Panc1 (cell line): ENCODE results near the gene ART1. TPM values are rescaled to one million over a fixed set of nuclear protein-coding genes. Genes with fewer than 3 reads are reported as not detected.

Experiments
- ATAC-seq: fragments of 200-7000 bp; cut with Tn5 transposase; 2 replicates; pipeline ENCODE4 v1.9.1; 2020; ENCODE audit warnings: mild to moderate bottlenecking, moderate library complexity
- BruUV-seq: library from RNA; stranded (reverse); fragments of 400-500 nt; replicated peaks from 2 replicates; lab custom pipeline; 2021; lab: Mats Ljungman, UMichigan
- CTCF ChIA-PET: fragments of 300-600 bp; sonication (Branson Sonifier 250); formaldehyde crosslinking; loops from one replicate; lab custom pipeline; 2022; ENCODE audit warnings: antibody characterized with exemption; lab: Charles Lee
- POLR2A ChIA-PET: fragments of 300-600 bp; sonication (Branson Sonifier 250); formaldehyde crosslinking; loops from one replicate; lab custom pipeline; 2022; ENCODE audit warnings: antibody characterized with exemption; lab: Charles Lee
- DNase-seq: peaks from one replicate; pipeline ENCODE4 v3.0.0-alpha.2; 2010; ENCODE audit warnings: low read depth, low spot score
- H3K27ac ChIP-seq: 2 replicates; pipeline ENCODE4 v1.5.1; 2011; ENCODE audit warnings: mild to moderate bottlenecking, low read length, inconsistent platforms
- H3K27me3 ChIP-seq: fragments of 200-500 bp; sonication (Bioruptor generic); 2 replicates; pipeline ENCODE4 v1.6.0; 2014; ENCODE audit warnings: low read length, inconsistent platforms; ENCODE audit not compliant: control insufficient read depth, insufficient read depth
- H3K36me3 ChIP-seq: fragments of 200-500 bp; sonication (Bioruptor generic); 2 replicates; pipeline ENCODE4 v1.5.1; 2014; ENCODE audit warnings: inconsistent platforms, mild to moderate bottlenecking, low read length, moderate library complexity; ENCODE audit not compliant: control insufficient read depth, insufficient read depth
- H3K4me1 ChIP-seq: 2 replicates; pipeline ENCODE4 v1.5.1; 2011; ENCODE audit warnings: inconsistent platforms, mild to moderate bottlenecking, low read length, moderate library complexity; ENCODE audit not compliant: control insufficient read depth, insufficient read depth
- H3K4me3 ChIP-seq, 2 experiments: 2 replicates each; pipeline ENCODE4 v1.5.1; 2011 to 2012; ENCODE audit warnings: low read depth in 2 of 2, low read length in 2 of 2, mild to moderate bottlenecking in 2 of 2, inconsistent platforms in 1 of 2, moderate library complexity in 1 of 2
- H3K9me3 ChIP-seq: fragments of 200-500 bp; sonication (Bioruptor generic); 2 replicates; pipeline ENCODE4 v1.5.1; 2014; ENCODE audit warnings: low read depth, mild to moderate bottlenecking, inconsistent platforms, low read length, moderate library complexity; ENCODE audit not compliant: control insufficient read depth, insufficient read depth
- POLR2AphosphoS5 ChIP-seq: IDR thresholded peaks from 2 replicates; pipeline ENCODE4 v1.6.1; 2012; ENCODE audit warnings: mild to moderate bottlenecking, low read depth, low read length, moderate library complexity
- SIN3A ChIP-seq: IDR thresholded peaks from 2 replicates; pipeline ENCODE4 v1.6.1; 2012; ENCODE audit warnings: low read depth, mild to moderate bottlenecking, low read length, moderate library complexity, borderline replicate concordance; ENCODE audit not compliant: insufficient read depth
- TCF7L2 ChIP-seq: IDR thresholded peaks from 2 replicates; pipeline ENCODE4 v1.6.1; 2011; ENCODE audit warnings: mild to moderate bottlenecking, low read depth, low read length, inconsistent platforms
- in situ Hi-C: cut with HindIII; loops from 2 replicates; pipeline ENCODE4 v1.10.0; 2016; ENCODE audit warnings: low sequenced_read_pairs, low pct_unique_long_range_greater_than_20kb
- intact Hi-C: fragments of 100-400 bp; cut with micrococcal nuclease; formaldehyde crosslinking; loops from one replicate; pipeline ENCODE4 v1.10.0; 2022; ENCODE audit not compliant: unreplicated experiment
- total RNA-seq: library from RNA; stranded (reverse); gene quantifications from one replicate; pipeline ENCODE4 v1.2.1, GENCODE V29; 2021; ENCODE audit not compliant: unreplicated experiment
- TF ChIP-seq, protein P1 (sequence below): fragments of 450-650 bp; IDR thresholded peaks from 2 replicates; pipeline ENCODE4 v1.5.1; 2017; ENCODE audit warnings: mild to moderate bottlenecking
- TF ChIP-seq, protein P2 (sequence below), 2 experiments: IDR thresholded peaks; 2 replicates each; pipeline ENCODE4 v1.6.1; 2011 to 2012; ENCODE audit warnings: low read depth in 2 of 2, control low read depth in 1 of 2, low read length in 1 of 2, mild to moderate bottlenecking in 1 of 2, moderate library complexity in 1 of 2; ENCODE audit not compliant: insufficient read depth in 1 of 2

ART1 gene
- total RNA-seq, 1 experiment from 2014 or later: not detected

DNA sequence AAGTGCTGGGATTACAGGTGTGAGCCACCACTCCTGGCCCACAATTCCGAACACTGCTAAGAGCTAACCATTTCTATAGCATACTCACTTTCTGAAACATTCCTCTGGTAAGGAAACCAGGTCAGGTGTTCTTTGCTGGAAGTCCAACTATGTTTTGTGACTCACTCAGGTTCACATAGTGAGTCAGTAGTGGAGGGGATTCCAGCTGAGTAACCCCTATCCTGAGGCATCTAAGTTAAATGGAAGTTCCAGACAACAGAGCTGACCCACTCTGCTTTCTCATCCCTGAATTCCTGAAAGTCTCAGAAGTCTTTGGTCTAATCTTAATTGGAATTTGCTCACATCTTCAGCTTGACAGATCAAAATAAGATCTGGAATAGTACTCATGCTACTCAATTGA, 29.3 kb downstream of the ART1 start:
- BruUV-seq: no TSS peak
- Histone ChIP-seq H3K4me1 (no peaks in the 10 kb centered on the region), H3K36me3 (peaks cover 47% of the 10 kb centered on the region), H3K9me3 (no peaks in the 10 kb centered on the region), H3K27me3 (no peaks in the 10 kb centered on the region), H3K4me3 (no peak overlapping the region), H3K27ac (no peak overlapping the region)
- ChIA-PET CTCF (no interaction called here), POLR2A (no interaction called here)
- in situ Hi-C loops: no loop called here
- peak; percentile 65 for ATAC-seq
- TF ChIP-seq TCF7L2 (no peak), SIN3A (no peak), POLR2AphosphoS5 (no peak)
- TF ChIP-seq, protein P1, sequence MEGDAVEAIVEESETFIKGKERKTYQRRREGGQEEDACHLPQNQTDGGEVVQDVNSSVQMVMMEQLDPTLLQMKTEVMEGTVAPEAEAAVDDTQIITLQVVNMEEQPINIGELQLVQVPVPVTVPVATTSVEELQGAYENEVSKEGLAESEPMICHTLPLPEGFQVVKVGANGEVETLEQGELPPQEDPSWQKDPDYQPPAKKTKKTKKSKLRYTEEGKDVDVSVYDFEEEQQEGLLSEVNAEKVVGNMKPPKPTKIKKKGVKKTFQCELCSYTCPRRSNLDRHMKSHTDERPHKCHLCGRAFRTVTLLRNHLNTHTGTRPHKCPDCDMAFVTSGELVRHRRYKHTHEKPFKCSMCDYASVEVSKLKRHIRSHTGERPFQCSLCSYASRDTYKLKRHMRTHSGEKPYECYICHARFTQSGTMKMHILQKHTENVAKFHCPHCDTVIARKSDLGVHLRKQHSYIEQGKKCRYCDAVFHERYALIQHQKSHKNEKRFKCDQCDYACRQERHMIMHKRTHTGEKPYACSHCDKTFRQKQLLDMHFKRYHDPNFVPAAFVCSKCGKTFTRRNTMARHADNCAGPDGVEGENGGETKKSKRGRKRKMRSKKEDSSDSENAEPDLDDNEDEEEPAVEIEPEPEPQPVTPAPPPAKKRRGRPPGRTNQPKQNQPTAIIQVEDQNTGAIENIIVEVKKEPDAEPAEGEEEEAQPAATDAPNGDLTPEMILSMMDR: no peak
- TF ChIP-seq, protein P2, sequence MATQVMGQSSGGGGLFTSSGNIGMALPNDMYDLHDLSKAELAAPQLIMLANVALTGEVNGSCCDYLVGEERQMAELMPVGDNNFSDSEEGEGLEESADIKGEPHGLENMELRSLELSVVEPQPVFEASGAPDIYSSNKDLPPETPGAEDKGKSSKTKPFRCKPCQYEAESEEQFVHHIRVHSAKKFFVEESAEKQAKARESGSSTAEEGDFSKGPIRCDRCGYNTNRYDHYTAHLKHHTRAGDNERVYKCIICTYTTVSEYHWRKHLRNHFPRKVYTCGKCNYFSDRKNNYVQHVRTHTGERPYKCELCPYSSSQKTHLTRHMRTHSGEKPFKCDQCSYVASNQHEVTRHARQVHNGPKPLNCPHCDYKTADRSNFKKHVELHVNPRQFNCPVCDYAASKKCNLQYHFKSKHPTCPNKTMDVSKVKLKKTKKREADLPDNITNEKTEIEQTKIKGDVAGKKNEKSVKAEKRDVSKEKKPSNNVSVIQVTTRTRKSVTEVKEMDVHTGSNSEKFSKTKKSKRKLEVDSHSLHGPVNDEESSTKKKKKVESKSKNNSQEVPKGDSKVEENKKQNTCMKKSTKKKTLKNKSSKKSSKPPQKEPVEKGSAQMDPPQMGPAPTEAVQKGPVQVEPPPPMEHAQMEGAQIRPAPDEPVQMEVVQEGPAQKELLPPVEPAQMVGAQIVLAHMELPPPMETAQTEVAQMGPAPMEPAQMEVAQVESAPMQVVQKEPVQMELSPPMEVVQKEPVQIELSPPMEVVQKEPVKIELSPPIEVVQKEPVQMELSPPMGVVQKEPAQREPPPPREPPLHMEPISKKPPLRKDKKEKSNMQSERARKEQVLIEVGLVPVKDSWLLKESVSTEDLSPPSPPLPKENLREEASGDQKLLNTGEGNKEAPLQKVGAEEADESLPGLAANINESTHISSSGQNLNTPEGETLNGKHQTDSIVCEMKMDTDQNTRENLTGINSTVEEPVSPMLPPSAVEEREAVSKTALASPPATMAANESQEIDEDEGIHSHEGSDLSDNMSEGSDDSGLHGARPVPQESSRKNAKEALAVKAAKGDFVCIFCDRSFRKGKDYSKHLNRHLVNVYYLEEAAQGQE (IDR thresholded peaks at IDR 0.05; ENCODE audit: insufficient read depth in 1 of 2, low read depth in 2 of 2, low read length in 1 of 2): no peak
- intact Hi-C loops: no loop called here
- peak; percentile 82 for DNase-seq

DNA sequence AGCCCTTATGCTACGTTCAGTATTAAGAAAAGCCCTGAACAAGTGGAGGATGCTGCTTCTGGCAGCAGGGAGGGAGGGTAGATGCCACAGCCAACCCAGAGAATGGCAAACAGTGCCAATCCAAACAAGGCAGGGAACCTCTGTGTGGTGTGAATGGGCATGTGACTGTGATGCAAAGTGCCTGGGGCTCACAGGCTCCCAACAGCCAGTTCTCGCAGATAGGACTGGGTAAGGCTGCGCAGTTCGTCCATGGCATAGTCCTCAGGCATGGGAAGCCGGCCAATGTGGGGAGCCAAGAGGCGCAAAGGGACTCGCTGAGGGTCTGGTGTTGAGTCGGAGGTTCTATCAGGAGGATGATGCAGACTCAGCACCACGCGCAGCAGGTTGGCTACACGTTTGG, 31.0 kb downstream of the ART1 start:
- no TSS peak for BruUV-seq
- Histone ChIP-seq H3K4me3 (no peak overlapping the region), H3K9me3 (no peaks in the 10 kb centered on the region), H3K27ac (no peak overlapping the region), H3K36me3 (peaks cover 61% of the 10 kb centered on the region), H3K27me3 (no peaks in the 10 kb centered on the region), H3K4me1 (no peaks in the 10 kb centered on the region)
- intact Hi-C loops (no loop called here), in situ Hi-C loops (no loop called here)
- TF ChIP-seq POLR2AphosphoS5 (no peak), SIN3A (no peak)
- ATAC-seq: peak; percentile 20; the same call in 1 of the 2 replicates
- no peak for DNase-seq
- ChIA-PET POLR2A (no interaction called here), CTCF (no interaction called here)

DNA sequence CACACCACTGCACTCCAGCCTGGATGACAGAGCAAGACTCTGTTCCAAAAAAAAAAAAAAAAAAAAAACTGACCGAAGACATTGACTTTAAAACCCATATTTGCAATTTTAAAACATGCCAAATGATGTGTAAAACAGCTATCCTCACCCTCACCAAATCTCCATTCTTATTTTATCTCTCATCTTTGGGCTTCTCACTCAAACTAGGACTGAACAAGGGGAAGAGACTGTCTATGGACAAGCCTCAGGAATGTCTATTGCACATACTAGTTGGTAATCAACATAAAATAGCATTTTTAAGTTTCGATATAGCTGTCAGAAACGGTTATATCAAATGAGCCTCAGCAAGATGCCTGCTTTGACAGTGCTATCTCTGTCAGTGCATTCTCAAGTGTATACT, 34.1 kb downstream of the ART1 start:
- Histone ChIP-seq H3K27ac (no peak overlapping the region), H3K27me3 (no peaks in the 10 kb centered on the region), H3K36me3 (peaks cover 75% of the 10 kb centered on the region), H3K4me1 (no peaks in the 10 kb centered on the region), H3K4me3 (no peak overlapping the region), H3K9me3 (no peaks in the 10 kb centered on the region)
- no TSS peak for BruUV-seq
- DNase-seq (no peak), ATAC-seq (no peak)
- ChIA-PET POLR2A (interaction anchor here (0.6 kb wide), 1 partner anchor 15 kb away, joined by 5 read pairs; no protein-coding TSS in a partner anchor), CTCF (no interaction called here)
- TF ChIP-seq, protein P2 (IDR thresholded peaks at IDR 0.05; ENCODE audit: insufficient read depth in 1 of 2, low read depth in 2 of 2, low read length in 1 of 2): no peak
- no peak for TF ChIP-seq TCF7L2
- TF ChIP-seq POLR2AphosphoS5: no peak
- TF ChIP-seq, protein P1: no peak
- TF ChIP-seq SIN3A: no peak
- intact Hi-C loops: no loop called here
- in situ Hi-C loops: no loop called here
